Measurements from ENCODE around the gene CHL1.

GRCh38 chr3:159974-160373, 36.6 kb upstream of the CHL1 start:
- TF ChIP-seq POLR2A (IDR thresholded peaks at IDR 0.05) (no peak), CTCF (IDR thresholded peaks at IDR 0.05) (no peak)

All from prostate gland (tissue), 2 donors.